H9 (cell line): ENCODE measurements around the gene CYBC1. TPM values are rescaled to one million over a fixed set of nuclear protein-coding genes. Genes with fewer than 3 reads are reported as not detected.

Experiments used
- DNase-seq: peaks from one replicate; pipeline ENCODE4 v3.0.0-alpha.2; 2017
- H2AFZ ChIP-seq: one replicate; pipeline ENCODE4 v1.6.1; 2013; ENCODE audit warnings: mild to moderate bottlenecking, low read length, control low read depth, moderate library complexity
- H2AK5ac ChIP-seq: 2 replicates; pipeline ENCODE4 v1.6.1; 2013; ENCODE audit warnings: low read length, control low read depth, mixed read lengths; ENCODE audit not compliant: insufficient read length
- H2BK120ac ChIP-seq: one replicate; pipeline ENCODE4 v1.6.1; 2013; ENCODE audit warnings: low read depth, mild to moderate bottlenecking, low read length, control low read depth, inconsistent platforms; ENCODE audit not compliant: poor library complexity, severe bottlenecking
- H2BK12ac ChIP-seq: 2 replicates; pipeline ENCODE4 v1.6.1; 2013; ENCODE audit warnings: low read length, control low read depth, mixed read lengths, low read depth; ENCODE audit not compliant: insufficient read length
- H2BK15ac ChIP-seq: 2 replicates; pipeline ENCODE4 v1.6.1; 2013; ENCODE audit warnings: low read depth, low read length, control low read depth
- H2BK20ac ChIP-seq: one replicate; pipeline ENCODE4 v1.6.1; 2013; ENCODE audit warnings: low read depth, mild to moderate bottlenecking, low read length, control low read depth, inconsistent platforms; ENCODE audit not compliant: poor library complexity, severe bottlenecking
- H2BK5ac ChIP-seq: 2 replicates; pipeline ENCODE4 v1.6.1; 2013; ENCODE audit warnings: low read length, control low read depth, mixed read lengths; ENCODE audit not compliant: insufficient read length
- H3K14ac ChIP-seq: 2 replicates; pipeline ENCODE4 v1.6.1; 2013; ENCODE audit warnings: low read length, control low read depth; ENCODE audit not compliant: insufficient read depth
- H3K18ac ChIP-seq: 2 replicates; pipeline ENCODE4 v1.6.1; 2013; ENCODE audit warnings: low read depth, mild to moderate bottlenecking, mixed read lengths, low read length, control low read depth; ENCODE audit not compliant: insufficient read length
- H3K23ac ChIP-seq: 2 replicates; pipeline ENCODE4 v1.6.1; 2013; ENCODE audit warnings: low read length, control low read depth, mixed read lengths, low read depth; ENCODE audit not compliant: insufficient read length
- H3K23me2 ChIP-seq: 2 replicates; pipeline ENCODE4 v1.6.1; 2013; ENCODE audit warnings: low read depth, mild to moderate bottlenecking, mixed read lengths, low read length, control low read depth; ENCODE audit not compliant: insufficient read length, poor library complexity, severe bottlenecking
- H3K27ac ChIP-seq: 2 replicates; pipeline ENCODE4 v1.5.1; 2013; ENCODE audit warnings: low read length, control low read depth, mixed read lengths, low read depth; ENCODE audit not compliant: insufficient read length
- H3K27me3 ChIP-seq: 2 replicates; pipeline ENCODE4 v1.6.1; 2013; ENCODE audit warnings: low read length, control low read depth, inconsistent platforms; ENCODE audit not compliant: insufficient read depth
- H3K4ac ChIP-seq: 2 replicates; pipeline ENCODE4 v1.6.1; 2013; ENCODE audit warnings: low read depth, mild to moderate bottlenecking, control low read depth, inconsistent platforms, low read length, moderate library complexity
- H3K4me1 ChIP-seq: 2 replicates; pipeline ENCODE4 v1.6.1; 2013; ENCODE audit warnings: low read length, control low read depth, inconsistent platforms; ENCODE audit not compliant: insufficient read depth
- H3K4me2 ChIP-seq: 2 replicates; pipeline ENCODE4 v1.6.1; 2013; ENCODE audit warnings: low read length, control low read depth, mixed read lengths; ENCODE audit not compliant: insufficient read length, insufficient read depth
- H3K56ac ChIP-seq: 2 replicates; pipeline ENCODE4 v1.6.1; 2013; ENCODE audit warnings: low read depth, mild to moderate bottlenecking, mixed read lengths, low read length, control low read depth; ENCODE audit not compliant: insufficient read length
- H3K79me1 ChIP-seq: 2 replicates; pipeline ENCODE4 v1.6.1; 2013; ENCODE audit warnings: low read depth, mild to moderate bottlenecking, moderate library complexity, low read length, control low read depth, inconsistent platforms; ENCODE audit not compliant: insufficient read depth, poor library complexity, severe bottlenecking
- H3K79me2 ChIP-seq: 2 replicates; pipeline ENCODE4 v1.6.1; 2013; ENCODE audit warnings: low read length, control low read depth, inconsistent platforms; ENCODE audit not compliant: insufficient read depth
- H3K9ac ChIP-seq: 2 replicates; pipeline ENCODE4 v1.6.1; 2013; ENCODE audit warnings: low read length, control low read depth, mixed read lengths; ENCODE audit not compliant: insufficient read length; ENCODE audit errors: extremely low read depth
- H3K9me3 ChIP-seq: one replicate; pipeline ENCODE4 v1.6.1; 2013; ENCODE audit warnings: low read depth, low read length, inconsistent platforms; ENCODE audit not compliant: control insufficient read depth
- H3T11ph ChIP-seq: one replicate; pipeline ENCODE4 v1.6.1; 2013; ENCODE audit warnings: mild to moderate bottlenecking, low read length, control low read depth, inconsistent platforms
- H4K20me1 ChIP-seq: one replicate; pipeline ENCODE4 v1.6.1; 2013; ENCODE audit not compliant: control insufficient read depth, insufficient read length, insufficient read depth
- H4K5ac ChIP-seq: 2 replicates; pipeline ENCODE4 v1.6.1; 2013; ENCODE audit warnings: low read depth, mild to moderate bottlenecking, mixed read lengths, low read length, control low read depth; ENCODE audit not compliant: insufficient read length
- H4K8ac ChIP-seq: replicated peaks from 2 replicates; pipeline ENCODE4 v1.6.1; 2013; ENCODE audit warnings: low read length, control low read depth, mixed read lengths, low read depth; ENCODE audit not compliant: insufficient read length
- H4K91ac ChIP-seq: 2 replicates; pipeline ENCODE4 v1.6.1; 2013; ENCODE audit warnings: low read depth, mild to moderate bottlenecking, moderate library complexity, mixed read lengths, low read length, control low read depth; ENCODE audit not compliant: insufficient read length
- H3K27ac Mint-ChIP-seq, 3 experiments: 2 replicates in 2 of 3; 3 replicates in 1 of 3; pipeline ENCODE4 v1.8.0; 2020 to 2021; ENCODE audit warnings: mixed read lengths in 3 of 3, mild to moderate bottlenecking in 1 of 3, moderate library complexity in 1 of 3
- H3K27me3 Mint-ChIP-seq: 2 replicates; pipeline ENCODE4 v1.8.0; 2021; ENCODE audit warnings: low read depth, mild to moderate bottlenecking, moderate library complexity, mixed read lengths
- H3K36me3 Mint-ChIP-seq, 3 experiments: 2 replicates in 2 of 3; 3 replicates in 1 of 3; pipeline ENCODE4 v1.8.0; 2020 to 2021; ENCODE audit warnings: low read depth in 3 of 3, mixed read lengths in 3 of 3; ENCODE audit not compliant: insufficient read depth in 1 of 3
- H3K4me1 Mint-ChIP-seq, 2 experiments: 2 replicates each; pipeline ENCODE4 v1.8.0; 2020; ENCODE audit warnings: mixed read lengths in 2 of 2
- H3K4me3 Mint-ChIP-seq, 2 experiments: 2 replicates in 1 of 2; 3 replicates in 1 of 2; pipeline ENCODE4 v1.8.0; 2020 to 2021; ENCODE audit warnings: mild to moderate bottlenecking in 2 of 2, mixed read lengths in 2 of 2, moderate library complexity in 1 of 2
- H3K9me3 Mint-ChIP-seq, 2 experiments: 2 replicates in 1 of 2; 3 replicates in 1 of 2; pipeline ENCODE4 v1.8.0; 2020; ENCODE audit warnings: mild to moderate bottlenecking in 2 of 2, mixed read lengths in 2 of 2, moderate library complexity in 1 of 2
- WGBS: extraction: QIAGEN DNeasy Blood & Tissue Kit; methylation state at CpG from one replicate; pipeline ENCODE4 v1.1.7; 2013; ENCODE audit warnings: missing lambda C conversion rate, low lambda C conversion rate, mixed read lengths; ENCODE audit not compliant: insufficient read length; ENCODE audit errors: extremely low coverage; 5-methylcytosine and 5-hydroxymethylcytosine counted together
- total RNA-seq: library from RNA; stranded (reverse); gene quantifications from 2 replicates; pipeline ENCODE4 v1.2.1, GENCODE V29; 2021
- TF ChIP-seq, protein P1 (sequence below): fragments of 200-600 bp; sonication (generic); conservative IDR thresholded peaks from 3 replicates; pipeline ENCODE4 v1.8.0; 2021; ENCODE audit warnings: antibody characterized with exemption, mild to moderate bottlenecking

Gene CYBC1
- total RNA-seq, 1 experiment from 2014 or later: 81.7 TPM

- H4K8ac ChIP-seq: no peak overlapping the region
- no peak overlapping the region for H3K27ac Mint-ChIP-seq
- DNase-seq: no peak
- no peaks in the 10 kb centered on the region for H3K27me3 ChIP-seq
- no peak overlapping the region for H3T11ph ChIP-seq
- peaks cover 3% of the 10 kb centered on the region for H3K27me3 Mint-ChIP-seq
- no peaks in the 10 kb centered on the region for H3K79me2 ChIP-seq
- no peak overlapping the region for H2BK120ac ChIP-seq
- no peak overlapping the region for H3K27ac ChIP-seq
- H3K23me2 ChIP-seq: peaks cover 3% of the 10 kb centered on the region
- no peaks in the 10 kb centered on the region for H3K79me1 ChIP-seq
- H3K56ac ChIP-seq: no peak overlapping the region
- no peak overlapping the region for H2BK15ac ChIP-seq
- H3K4me3 Mint-ChIP-seq: peak overlapping the region in 1 of 2 experiments; percentile 27; a peak in 1 of 5 replicates
- no peak overlapping the region for H3K9ac ChIP-seq
- no peak overlapping the region for H4K91ac ChIP-seq
- WGBS: no CpG with 5 or more reads among the region's 26 CpGs
- no peaks in the 10 kb centered on the region for H3K4me1 ChIP-seq
- no peaks in the 10 kb centered on the region; a peak in 1 of 5 replicates for H3K9me3 Mint-ChIP-seq
- peaks cover 14 to 23% of the 10 kb centered on the region in 2 experiments for H3K4me1 Mint-ChIP-seq
- H3K36me3 Mint-ChIP-seq: peaks cover 9 to 15% (median 11%) of the 10 kb centered on the region in 3 experiments; a peak in 6 of 7 replicates
- no peak overlapping the region for H2AK5ac ChIP-seq
- TF ChIP-seq, protein P1, sequence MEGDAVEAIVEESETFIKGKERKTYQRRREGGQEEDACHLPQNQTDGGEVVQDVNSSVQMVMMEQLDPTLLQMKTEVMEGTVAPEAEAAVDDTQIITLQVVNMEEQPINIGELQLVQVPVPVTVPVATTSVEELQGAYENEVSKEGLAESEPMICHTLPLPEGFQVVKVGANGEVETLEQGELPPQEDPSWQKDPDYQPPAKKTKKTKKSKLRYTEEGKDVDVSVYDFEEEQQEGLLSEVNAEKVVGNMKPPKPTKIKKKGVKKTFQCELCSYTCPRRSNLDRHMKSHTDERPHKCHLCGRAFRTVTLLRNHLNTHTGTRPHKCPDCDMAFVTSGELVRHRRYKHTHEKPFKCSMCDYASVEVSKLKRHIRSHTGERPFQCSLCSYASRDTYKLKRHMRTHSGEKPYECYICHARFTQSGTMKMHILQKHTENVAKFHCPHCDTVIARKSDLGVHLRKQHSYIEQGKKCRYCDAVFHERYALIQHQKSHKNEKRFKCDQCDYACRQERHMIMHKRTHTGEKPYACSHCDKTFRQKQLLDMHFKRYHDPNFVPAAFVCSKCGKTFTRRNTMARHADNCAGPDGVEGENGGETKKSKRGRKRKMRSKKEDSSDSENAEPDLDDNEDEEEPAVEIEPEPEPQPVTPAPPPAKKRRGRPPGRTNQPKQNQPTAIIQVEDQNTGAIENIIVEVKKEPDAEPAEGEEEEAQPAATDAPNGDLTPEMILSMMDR: no peak
- H2AFZ ChIP-seq: no peak overlapping the region
- H2BK5ac ChIP-seq: no peak overlapping the region
- no peak overlapping the region for H3K23ac ChIP-seq
- no peak overlapping the region for H3K4me2 ChIP-seq
- H2BK20ac ChIP-seq: no peak overlapping the region
- no peaks in the 10 kb centered on the region for H3K9me3 ChIP-seq
- H4K20me1 ChIP-seq: no peaks in the 10 kb centered on the region
- H2BK12ac ChIP-seq: no peak overlapping the region
- no peak overlapping the region for H3K4ac ChIP-seq
- H4K5ac ChIP-seq: no peak overlapping the region
- H3K18ac ChIP-seq: no peak overlapping the region
- no peak overlapping the region for H3K14ac ChIP-seq
Measured at GRCh38 chr17:82415336-82415735, 35.2 kb downstream of the CYBC1 start.
